Nephron (organoid): Measurements from ENCODE around the gene NMRK1.

ENCODE experiments used
- H3K27ac Mint-ChIP-seq, 3 experiments: 2 replicates each; pipeline ENCODE4 v1.8.0; 2020; ENCODE audit warnings: mixed read lengths in 3 of 3, mild to moderate bottlenecking in 2 of 3, moderate library complexity in 1 of 3
- H3K27me3 Mint-ChIP-seq: 2 replicates; pipeline ENCODE4 v1.8.0; 2021; ENCODE audit warnings: low read depth, mild to moderate bottlenecking, moderate library complexity, mixed read lengths
- H3K36me3 Mint-ChIP-seq: 2 replicates; pipeline ENCODE4 v1.8.0; 2020; ENCODE audit warnings: low read depth, mixed read lengths
- H3K4me1 Mint-ChIP-seq: 2 replicates; pipeline ENCODE4 v1.8.0; 2020; ENCODE audit warnings: mixed read lengths
- H3K4me3 Mint-ChIP-seq, 3 experiments: 2 replicates each; pipeline ENCODE4 v1.8.0; 2020; ENCODE audit warnings: mild to moderate bottlenecking in 3 of 3, mixed read lengths in 3 of 3, moderate library complexity in 2 of 3
- H3K9me3 Mint-ChIP-seq: 2 replicates; pipeline ENCODE4 v1.8.0; 2020; ENCODE audit warnings: mixed read lengths
- TF ChIP-seq, protein P1 (sequence below), 3 experiments: fragments of 200-600 bp; sonication (generic); IDR thresholded peaks; one replicate each; pipeline ENCODE4 v1.5.0; 2021; ENCODE audit warnings: antibody characterized with exemption in 3 of 3; ENCODE audit not compliant: unreplicated experiment in 3 of 3

Gene NMRK1

DNA sequence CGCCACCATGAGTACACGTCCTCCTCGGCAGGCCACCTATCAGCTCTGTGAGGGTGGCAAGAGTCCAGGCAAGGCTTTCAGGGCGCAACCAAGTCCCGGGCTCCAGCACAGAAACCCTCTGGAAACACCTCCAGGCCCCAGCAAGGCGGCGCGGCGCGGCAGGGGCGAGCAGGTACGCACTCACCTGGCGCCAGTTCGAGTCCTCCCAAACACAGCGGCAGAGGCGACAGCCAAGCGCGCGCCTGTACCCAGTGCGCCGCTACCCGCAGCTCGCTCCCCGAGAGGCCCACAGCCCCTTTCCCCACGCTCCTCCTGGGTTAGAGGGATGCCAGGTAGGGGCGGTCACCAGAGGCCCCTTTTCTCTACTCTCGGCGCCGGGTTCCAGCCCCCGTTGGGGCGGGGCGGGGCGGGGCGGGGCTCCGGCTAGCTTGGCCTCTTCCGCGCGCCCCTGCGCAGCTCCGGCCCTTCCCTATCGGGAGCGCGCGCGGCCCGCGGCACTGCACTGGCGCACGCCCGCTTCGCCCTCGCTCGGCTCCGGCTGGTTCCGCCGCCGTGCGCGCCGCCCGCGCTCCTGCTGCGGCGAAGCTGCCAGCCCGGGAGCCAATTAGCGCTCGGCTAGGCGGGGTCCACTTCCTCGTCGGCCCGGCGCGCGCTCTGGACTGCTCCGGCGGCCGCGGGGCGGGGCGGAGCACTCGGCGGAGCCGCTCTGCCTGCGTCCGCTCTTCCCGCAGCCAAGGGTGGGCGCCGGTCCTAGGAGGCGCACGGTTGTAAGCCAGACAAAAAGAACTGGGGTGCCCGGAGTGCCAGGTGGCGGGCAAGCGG is at the start of gene NMRK1, which contains the start of gene OSTF1:
NMRK1 (minus strand) TSS at position 332 of the 822 bp plus-strand sequence. CDS start 5,040 bp downstream, outside the sequence.
OSTF1 (plus strand) TSS at position 691 of the 822 bp plus-strand sequence. CDS start 179 bp downstream, outside the sequence.
- no peaks in the 10 kb centered on the region for H3K36me3 Mint-ChIP-seq
- H3K27me3 Mint-ChIP-seq: peaks cover 7% of the 10 kb centered on the region
- H3K27ac Mint-ChIP-seq: peak within 1 kb of the TSS; percentile 72 to 85 (median 83)
- H3K4me3 Mint-ChIP-seq: peak within 1 kb of the TSS; percentile 92 to 98 (median 97)
- TF ChIP-seq, protein P1, sequence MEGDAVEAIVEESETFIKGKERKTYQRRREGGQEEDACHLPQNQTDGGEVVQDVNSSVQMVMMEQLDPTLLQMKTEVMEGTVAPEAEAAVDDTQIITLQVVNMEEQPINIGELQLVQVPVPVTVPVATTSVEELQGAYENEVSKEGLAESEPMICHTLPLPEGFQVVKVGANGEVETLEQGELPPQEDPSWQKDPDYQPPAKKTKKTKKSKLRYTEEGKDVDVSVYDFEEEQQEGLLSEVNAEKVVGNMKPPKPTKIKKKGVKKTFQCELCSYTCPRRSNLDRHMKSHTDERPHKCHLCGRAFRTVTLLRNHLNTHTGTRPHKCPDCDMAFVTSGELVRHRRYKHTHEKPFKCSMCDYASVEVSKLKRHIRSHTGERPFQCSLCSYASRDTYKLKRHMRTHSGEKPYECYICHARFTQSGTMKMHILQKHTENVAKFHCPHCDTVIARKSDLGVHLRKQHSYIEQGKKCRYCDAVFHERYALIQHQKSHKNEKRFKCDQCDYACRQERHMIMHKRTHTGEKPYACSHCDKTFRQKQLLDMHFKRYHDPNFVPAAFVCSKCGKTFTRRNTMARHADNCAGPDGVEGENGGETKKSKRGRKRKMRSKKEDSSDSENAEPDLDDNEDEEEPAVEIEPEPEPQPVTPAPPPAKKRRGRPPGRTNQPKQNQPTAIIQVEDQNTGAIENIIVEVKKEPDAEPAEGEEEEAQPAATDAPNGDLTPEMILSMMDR (IDR thresholded peaks at IDR 0.05; ENCODE audit: unreplicated experiment in 3 of 3): no peak
- H3K9me3 Mint-ChIP-seq: no peaks in the 10 kb centered on the region
- peaks cover 28% of the 10 kb centered on the region for H3K4me1 Mint-ChIP-seq

DNA sequence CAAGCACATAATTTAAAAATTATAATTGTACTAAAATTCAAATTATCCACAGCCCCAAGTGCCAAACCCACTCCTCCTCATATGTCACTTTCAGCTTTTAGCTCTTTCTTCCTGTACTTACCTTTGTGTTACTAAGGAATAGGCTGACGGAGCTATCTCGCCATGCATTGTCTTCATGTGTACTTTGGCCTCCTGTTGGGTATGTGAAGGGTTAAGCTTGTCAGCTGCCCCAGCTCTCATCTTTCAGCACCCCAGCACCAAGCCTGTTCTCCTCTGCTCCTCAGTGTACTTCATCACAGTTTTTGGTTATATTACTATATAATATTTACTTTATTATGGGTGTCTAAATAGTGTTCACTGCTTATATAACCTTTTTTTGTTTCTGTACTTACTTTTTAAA is 46.5 kb upstream of the NMRK1 start:
- H3K27ac Mint-ChIP-seq: no peak overlapping the region
- peaks cover 10% of the 10 kb centered on the region for H3K36me3 Mint-ChIP-seq
- no peaks in the 10 kb centered on the region for H3K4me1 Mint-ChIP-seq
- no peak overlapping the region for H3K4me3 Mint-ChIP-seq
- TF ChIP-seq, protein P1 (IDR thresholded peaks at IDR 0.05; ENCODE audit: unreplicated experiment in 3 of 3): no peak
- H3K27me3 Mint-ChIP-seq: no peaks in the 10 kb centered on the region
- H3K9me3 Mint-ChIP-seq: no peaks in the 10 kb centered on the region

DNA sequence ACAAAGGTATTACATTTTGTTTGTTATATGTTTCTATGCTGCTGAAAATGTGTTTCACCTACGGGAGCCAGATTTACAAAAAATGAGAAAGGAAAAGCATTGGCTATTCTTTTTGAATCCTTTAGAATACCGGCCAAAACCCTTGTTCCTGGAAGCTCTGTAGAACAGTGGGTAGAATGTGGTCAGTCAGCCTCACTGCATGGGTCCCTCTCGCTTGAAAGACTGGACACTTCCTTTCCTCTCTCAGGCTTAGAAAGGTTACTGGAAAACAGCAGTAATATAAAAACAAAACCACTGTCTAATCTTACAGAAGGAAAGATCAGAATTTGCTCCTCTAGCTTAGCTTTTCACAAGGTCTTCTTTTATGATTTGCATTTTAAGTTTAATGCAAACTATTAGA is 45.4 kb upstream of the NMRK1 start:
- Mint-ChIP-seq H3K4me1 (no peaks in the 10 kb centered on the region), H3K36me3 (peaks cover 10% of the 10 kb centered on the region), H3K4me3 (no peak overlapping the region), H3K27ac (no peak overlapping the region), H3K9me3 (no peaks in the 10 kb centered on the region), H3K27me3 (no peaks in the 10 kb centered on the region)
- TF ChIP-seq, protein P1 (IDR thresholded peaks at IDR 0.05; ENCODE audit: unreplicated experiment in 3 of 3): no peak

DNA sequence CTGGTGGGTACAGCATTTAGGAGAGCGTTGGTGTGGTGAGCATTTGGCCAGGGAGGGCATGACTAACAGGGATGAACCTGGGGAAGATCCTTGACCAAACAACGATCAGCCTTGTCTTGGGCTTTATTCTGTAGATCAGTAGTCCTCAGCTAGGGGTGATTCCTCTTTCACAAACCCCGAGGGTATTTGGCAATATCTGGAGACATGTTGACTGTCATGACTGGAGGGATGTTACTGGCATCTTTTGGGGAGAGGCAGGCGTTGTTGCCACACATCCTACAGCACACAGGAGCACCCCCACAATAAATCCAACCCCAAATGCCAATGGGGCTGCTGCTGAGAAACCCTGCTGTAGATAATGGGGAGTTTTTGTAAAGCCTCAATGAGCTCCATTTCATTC is 44.3 kb upstream of the NMRK1 start:
- no peak overlapping the region for H3K4me3 Mint-ChIP-seq
- TF ChIP-seq, protein P1 (IDR thresholded peaks at IDR 0.05; ENCODE audit: unreplicated experiment in 3 of 3): no peak
- H3K27ac Mint-ChIP-seq: no peak overlapping the region
- no peaks in the 10 kb centered on the region for H3K27me3 Mint-ChIP-seq
- H3K9me3 Mint-ChIP-seq: no peaks in the 10 kb centered on the region
- H3K4me1 Mint-ChIP-seq: no peaks in the 10 kb centered on the region
- peaks cover 8% of the 10 kb centered on the region for H3K36me3 Mint-ChIP-seq

DNA sequence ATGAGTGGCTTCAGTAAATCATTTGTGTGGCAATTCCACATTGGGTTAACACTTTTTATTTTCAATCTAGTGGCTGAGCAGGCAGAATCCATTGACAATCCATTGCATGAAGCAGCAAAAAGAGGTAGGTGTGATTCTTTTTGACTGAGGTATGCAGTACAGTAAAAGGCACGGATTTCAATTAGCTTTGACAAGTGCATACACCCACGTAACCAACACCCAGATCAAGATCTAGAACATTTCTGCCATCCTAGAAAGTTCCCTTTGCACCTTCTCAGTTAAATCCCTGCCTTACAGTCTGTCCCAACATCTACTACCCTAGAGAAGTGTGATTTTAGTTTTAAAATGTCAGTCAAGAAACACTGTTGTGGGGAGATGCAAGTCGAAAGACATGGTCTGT is 43.7 kb upstream of the NMRK1 start:
- Mint-ChIP-seq H3K4me1 (no peaks in the 10 kb centered on the region), H3K9me3 (no peaks in the 10 kb centered on the region), H3K36me3 (peaks cover 5% of the 10 kb centered on the region), H3K4me3 (no peak overlapping the region), H3K27me3 (no peaks in the 10 kb centered on the region), H3K27ac (no peak overlapping the region)
- TF ChIP-seq, protein P1 (IDR thresholded peaks at IDR 0.05; ENCODE audit: unreplicated experiment in 3 of 3): no peak
